DMS79 treated with DMSO at 0.1 percent for 48 hours (cell line): Measurements from ENCODE around the gene GABRB2.

Experiments used
- DNase-seq: peaks from one replicate; lab custom pipeline; 2025; lab: John Stamatoyannopoulos, UW

GABRB2 gene

GRCh38 chr5:161387121-161387520 lies 159.4 kb downstream of the GABRB2 start:
- DNase-seq, result no peak

DNA sequence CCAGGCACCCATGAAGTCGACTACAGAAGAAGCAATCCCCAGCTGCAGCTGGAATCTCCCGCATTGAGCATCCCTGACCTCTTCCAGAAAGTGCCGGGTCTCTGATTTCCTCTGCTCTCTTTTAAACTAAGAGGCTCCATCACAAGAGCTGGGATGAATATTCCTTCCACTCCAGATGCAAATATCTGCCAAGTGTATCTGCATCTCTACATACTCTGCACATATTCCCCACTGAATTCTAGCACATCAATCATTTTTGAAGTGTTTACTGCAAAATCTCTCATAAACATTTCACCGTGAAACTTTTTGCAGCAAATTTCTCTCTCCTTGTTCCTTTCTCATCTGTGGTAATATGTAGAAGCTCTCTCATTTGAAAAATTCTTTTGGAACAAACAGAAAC lies 161.5 kb downstream of the GABRB2 start:
- peak; percentile 7 for DNase-seq

GRCh38 chr5:161382685-161383084 lies 163.8 kb downstream of the GABRB2 start:
- DNase-seq, result no peak

- DNase-seq, result no peak
Observed at GRCh38 chr5:161380486-161380885, 166.0 kb downstream of the GABRB2 start.

GRCh38 chr5:161378701-161379100 lies 167.8 kb downstream of the GABRB2 start:
- peak; percentile 49 for DNase-seq

- DNase-seq, result no peak
Observed at GRCh38 chr5:161376034-161376433, 170.5 kb downstream of the GABRB2 start.

DNA sequence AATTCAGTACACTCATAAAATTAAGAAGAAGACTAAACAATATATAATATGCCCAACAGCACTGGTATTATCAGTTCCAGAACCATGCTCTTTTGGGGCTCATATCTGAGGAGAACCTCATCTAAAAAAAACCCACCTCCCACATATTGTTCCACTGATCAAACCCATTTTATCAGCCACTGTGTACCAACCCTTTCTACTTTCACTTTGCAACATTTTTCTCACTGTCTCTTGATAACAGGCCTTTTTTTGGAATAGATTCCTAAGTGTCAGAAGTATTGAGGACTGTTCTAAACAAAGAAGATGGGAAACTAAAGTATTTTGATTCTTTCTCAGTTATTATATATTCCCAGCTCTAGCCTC lies 173.2 kb downstream of the GABRB2 start:
- no peak for DNase-seq

DNA sequence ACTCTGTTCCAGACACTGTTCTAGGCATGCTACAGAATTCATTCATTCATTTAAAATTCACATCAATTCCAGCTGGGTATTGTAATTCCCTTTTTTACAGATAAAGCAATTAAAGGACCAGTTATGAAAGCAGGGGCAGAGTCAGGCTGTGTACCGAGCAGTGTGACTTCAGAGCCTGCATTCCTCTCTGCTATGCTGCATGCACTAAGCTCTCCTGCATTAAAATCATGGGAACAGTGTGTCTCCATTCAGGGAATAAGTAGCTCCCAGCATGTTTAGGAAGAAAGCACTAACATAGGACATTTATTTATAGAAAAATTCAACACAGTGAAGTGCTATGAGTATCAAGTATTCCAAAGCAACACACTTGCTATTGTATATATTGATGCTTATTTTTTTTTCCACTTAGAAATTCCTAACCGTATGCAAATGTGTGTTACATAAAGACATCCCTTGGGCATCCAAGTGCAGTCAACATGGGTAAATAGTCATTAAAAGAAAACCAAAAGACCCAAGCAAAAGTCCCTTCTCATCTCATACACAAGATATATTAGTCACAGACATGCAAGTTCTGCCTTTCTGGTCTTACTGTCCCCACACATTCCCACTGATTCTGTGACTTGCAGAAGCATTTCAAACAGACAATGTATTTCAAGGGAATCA lies 173.7 kb downstream of the GABRB2 start:
- no peak for DNase-seq

GRCh38 chr5:161369022-161369421 lies 177.5 kb downstream of the GABRB2 start:
- no peak for DNase-seq

GRCh38 chr5:161358446-161358845 lies 188.1 kb downstream of the GABRB2 start:
- no peak for DNase-seq

DNA sequence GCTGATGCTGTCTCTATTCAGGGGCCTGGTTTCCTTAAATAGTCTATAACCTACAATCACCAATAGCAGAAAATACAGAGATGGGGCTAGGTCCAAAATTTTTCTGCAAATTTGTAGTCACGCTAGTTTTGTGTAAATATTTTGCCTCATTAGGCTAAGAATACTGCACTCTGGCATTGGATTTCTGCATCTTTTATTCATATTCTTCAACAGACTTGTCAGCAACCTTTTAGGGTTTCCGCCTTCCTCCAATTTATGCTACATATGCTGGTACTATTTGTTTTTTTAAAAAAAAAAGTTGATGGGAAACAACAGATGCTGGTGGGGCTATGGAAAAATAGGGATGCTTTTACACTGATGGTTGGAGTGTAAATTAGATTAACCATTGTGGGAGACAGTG lies 202.3 kb downstream of the GABRB2 start:
- no peak for DNase-seq

DNA sequence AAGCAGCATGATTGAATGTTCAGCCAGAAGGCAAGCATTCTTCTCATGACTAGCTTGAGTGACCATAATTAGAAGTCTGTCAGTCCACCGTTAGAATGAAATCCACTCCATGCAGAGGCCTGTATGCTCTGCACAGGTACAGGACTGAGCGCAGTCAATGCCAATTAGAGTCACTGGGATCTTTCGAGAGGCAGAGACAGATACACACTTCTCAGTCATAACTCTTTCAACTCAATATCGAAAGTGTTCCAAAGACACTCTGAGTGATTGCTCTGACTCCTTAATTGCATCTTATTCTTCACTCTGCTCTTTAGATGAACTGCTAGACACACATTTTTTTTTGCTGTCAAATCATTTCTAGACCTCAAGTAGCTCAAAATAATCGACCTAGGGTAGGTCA lies 203.6 kb downstream of the GABRB2 start:
- no peak for DNase-seq

DNA sequence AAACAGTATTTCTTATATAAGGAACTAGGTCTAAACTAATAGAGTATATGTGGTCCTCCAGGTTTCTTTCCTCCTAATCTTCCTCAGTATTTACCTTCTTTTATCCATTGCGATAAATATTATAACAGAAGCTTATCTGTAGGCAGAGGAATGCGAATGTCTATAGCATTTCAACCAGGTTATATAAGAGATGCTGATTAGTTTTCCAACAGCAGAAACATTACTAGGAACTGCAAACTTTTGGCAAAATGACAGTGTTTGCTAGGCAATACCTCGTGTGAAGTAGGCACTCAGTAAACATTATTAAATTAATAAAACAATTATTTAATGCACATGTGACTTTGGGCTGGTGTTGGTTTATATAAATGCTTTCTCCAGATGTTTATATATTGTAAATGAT lies 206.5 kb downstream of the GABRB2 start:
- DNase-seq, result no peak

DNA sequence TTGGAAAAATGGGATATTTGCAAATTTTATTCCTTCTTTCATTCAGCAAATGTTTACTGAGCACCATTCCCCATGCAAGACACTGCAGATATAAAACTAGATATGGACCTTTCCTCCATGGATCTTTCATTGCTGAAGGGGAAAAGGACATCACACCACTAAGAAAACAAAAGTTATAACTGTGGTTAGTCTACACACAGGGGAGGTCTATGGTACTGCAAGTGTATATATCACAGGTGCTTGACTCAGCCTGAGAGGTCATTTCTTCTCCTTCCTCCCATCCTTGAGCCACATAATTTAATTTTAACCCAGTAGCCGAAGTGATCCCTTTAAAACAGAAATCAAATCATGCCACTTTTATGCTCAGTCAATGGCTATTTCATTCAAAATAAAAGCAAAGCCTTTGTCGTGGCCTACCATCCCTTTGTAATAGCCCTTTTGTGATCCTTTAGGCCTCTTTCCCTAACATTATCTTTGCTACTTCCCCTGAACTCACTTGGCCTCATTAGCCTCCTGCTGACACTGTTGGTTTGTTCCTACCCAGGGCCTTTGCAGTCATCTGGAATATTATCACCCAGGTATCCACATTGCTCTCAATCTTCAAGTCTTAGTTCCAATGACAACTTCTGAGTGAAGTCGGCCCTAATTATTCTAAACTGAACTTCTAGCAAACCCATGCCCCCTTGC lies 213.2 kb downstream of the GABRB2 start:
- no peak for DNase-seq

DNA sequence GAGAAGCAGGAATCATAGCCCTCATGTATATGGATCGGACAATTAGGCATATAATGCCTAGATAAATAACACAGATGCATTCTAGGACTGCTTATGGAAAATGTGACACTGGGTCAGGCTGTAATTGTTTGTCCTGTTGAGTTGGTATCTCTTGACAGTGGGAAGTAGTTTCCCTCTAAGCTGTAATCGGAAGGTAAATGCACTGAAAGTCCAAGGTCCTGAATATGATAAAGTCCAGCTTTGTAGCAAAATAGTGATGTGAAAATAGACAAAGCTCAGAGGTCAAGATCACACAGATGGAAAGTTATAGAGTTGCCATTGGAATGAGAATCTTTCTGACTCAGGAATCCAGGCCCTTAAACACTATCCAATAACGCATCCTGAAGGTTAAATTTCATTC lies 214.2 kb downstream of the GABRB2 start:
- no peak for DNase-seq

DNA sequence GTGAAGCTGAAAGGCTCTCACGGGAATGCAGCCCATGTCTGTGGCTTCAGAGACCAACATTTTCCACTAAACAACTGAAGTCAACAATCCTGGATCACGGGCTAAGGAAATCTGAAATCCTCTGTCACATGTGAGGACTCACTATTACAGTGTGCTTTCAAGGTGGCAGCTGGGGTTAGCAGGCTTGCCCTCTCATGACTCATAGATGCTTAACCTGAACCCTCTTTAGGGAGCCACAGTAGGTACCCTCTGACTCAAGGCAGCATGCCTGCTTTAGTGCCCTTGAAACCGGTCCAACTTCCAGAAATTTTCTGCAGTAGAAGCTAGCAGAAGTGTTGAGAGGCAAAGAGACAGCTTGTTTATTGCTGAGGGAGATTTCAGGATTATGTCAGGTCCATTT lies 232.5 kb downstream of the GABRB2 start:
- DNase-seq, result no peak

DNA sequence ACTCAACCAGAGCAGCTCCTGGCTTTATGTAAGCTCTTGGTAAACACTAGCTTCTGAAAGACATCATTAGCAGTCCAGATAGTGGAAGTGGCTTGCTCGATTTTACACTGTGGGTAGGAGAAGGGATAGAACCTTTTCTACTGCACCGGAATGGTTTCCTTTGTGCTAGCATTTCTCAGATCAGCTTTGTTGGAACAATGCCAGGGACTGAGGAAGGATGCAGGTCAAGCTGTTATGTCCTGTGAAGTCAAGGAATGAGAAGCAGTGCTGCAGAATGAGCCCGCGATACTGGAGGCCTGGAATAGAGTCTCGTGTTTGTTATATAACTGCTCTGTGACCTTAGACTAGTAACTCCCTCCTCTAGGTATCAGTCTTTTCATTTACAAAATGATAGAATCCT lies 233.6 kb downstream of the GABRB2 start:
- DNase-seq, result no peak

GRCh38 chr5:161311965-161312364 lies 234.6 kb downstream of the GABRB2 start:
- DNase-seq, result no peak

- DNase-seq, result no peak
Observed at GRCh38 chr5:161311146-161311708, 235.3 kb downstream of the GABRB2 start.

DNA sequence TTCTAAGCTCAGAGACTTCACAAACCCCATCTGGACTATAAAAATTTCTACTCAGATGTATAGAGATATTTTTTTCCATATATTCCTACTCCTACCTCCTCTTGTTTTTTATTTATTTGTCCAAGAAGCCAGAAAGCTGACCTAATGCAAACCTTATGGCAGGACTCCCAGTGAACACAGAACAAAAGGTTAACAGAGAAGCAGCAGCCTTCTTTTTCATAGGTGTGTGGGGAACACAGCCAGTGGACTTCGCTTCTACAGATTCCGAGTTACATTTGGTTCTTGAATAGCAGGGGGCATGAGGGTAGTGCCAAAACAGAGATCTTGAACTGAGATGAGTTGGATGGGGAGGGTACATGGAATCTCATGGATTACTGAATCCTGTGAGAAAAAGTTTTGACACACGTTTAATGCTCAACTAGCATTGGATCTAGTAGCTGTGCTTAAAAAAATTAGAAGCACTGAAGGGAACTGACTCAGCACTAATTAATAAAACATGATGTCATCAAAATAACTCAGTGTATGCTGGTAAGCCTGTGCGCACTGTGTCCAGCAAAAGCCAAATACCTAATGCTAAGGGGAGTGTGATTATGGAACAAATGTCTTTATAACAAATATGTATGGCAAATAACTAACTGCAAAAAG lies 240.1 kb downstream of the GABRB2 start:
- DNase-seq, result no peak

GRCh38 chr5:161305601-161306000 lies 240.9 kb downstream of the GABRB2 start:
- DNase-seq, result no peak

DNA sequence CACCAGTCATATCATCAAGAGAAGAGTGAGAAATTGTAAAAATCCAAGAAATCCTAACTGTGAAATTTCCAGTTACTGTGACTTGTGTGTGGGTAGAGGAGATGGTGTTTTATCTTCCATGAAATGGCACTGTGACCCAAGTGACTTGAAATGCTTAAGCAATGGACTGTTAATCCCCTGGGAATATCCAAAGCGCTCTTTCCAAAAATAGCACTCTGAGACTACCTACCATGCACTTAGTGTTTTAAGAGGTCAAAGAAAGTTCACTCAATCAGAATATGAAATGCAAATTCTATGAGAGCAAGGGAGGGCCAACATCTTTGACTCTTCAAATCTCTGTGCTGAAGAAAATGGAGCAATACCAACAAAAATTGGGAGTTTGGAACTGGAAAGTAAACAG lies 244.0 kb downstream of the GABRB2 start:
- no peak for DNase-seq

DNA sequence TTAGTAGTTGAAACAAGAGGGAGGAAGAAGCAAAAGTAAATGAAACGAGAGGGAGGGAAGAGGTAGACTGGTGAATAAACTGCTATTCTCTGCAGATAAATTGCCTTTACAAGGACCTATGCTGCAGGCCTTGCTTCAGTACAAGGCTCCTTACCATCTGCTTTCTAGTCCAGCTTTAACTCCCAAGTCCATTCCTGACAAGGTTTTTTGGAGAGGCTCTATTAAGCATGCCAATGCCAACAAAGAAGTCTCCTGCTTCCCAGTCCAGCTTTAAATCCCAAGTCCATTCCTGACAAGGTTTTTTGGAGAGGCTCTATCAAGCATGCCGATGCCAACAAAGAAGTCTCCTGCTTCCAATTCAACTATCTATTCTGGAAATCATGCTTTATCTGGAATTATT lies 244.9 kb downstream of the GABRB2 start:
- no peak for DNase-seq
